ENCODE data around the gene DNAJC24.
"Not testable (repeated sequence)": the region's sequence is repeated elsewhere in the genome, so short reads cannot be mapped to it uniquely, and the experiment has no call there.

DNAJC24 gene

DNA sequence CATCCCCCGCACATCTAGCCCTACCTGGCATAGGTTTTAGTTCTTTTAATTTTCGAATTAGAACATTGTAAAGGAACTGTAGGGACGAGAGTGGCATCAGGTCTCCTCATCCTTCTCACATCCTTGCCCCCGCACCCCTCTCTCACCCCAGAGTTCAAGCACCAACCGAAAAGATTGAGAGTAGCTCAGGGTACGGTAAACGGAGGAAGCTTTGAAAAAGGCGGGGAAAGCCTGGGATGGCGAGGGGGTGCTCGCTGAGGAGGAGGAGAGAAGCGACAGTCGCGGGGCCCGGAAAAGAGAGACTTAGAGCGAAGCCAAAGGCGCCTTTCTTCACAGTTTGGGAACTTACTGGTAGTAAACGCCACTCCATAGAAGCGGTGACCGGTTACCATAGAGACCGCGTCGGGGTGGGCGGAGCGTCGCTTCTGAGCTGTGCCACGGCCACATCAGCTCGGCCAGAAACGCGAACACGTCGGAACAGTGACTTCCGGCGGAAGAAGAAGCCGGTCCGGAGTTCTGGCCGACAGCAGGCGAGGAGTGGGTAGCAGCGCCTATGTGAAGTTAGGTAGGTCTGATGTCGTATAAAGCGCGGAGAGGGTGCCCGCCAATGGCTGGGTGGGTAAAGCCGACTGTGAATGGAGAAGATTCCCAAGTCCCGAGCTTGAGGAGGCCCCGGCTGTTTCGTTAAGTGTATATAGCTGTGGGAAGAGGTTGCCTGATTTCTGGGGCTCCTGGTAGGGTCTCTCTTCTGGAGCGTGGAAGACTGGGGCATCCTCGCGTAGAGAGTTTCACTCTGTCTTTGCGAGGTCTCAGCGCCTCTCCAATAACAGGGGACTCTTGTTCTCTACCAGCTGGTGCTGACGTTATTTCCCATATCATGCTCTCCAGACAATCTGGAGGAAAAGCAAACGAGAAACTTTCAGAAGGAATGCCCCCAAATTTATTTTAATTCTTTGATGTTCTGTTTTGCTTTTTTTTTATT, at the start of gene DNAJC24, which contains the start of gene DCDC1:
DNAJC24 (plus strand) TSS at position 513 of the 982 bp plus-strand sequence. CDS start 889 bp downstream, outside the sequence.
DCDC1 (minus strand) TSS at position 392 of the 982 bp plus-strand sequence. CDS start 41,459 bp downstream, outside the sequence.
- peak; percentile 91 for DNase-seq (ENCODE audit: low spot score)

GRCh38 chr11:31321494-31321893, 48.2 kb upstream of the DNAJC24 start:
- DNase-seq (ENCODE audit: low spot score): not testable (repeated sequence)

- no peak for DNase-seq (ENCODE audit: low spot score)
Measured at GRCh38 chr11:31323145-31323544, 46.5 kb upstream of the DNAJC24 start.

DNA sequence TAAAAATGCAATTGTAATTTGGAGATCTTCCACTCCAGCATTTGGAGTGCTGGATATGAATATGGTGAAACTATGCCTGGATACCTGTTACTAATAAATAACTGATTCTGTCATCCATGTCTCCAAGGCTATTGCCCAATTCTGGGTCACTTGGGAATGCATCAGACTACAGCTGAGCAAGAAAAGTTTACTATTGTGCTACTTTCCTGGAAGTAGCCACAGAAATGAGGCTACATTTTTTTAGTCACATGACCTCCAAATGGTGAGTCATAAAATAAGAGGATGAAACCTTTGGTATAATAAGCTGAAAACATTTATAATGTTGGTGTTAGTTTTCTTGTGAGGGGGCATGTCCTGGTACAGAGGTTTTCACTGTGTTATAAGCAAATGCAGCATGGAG, 44.5 kb upstream of the DNAJC24 start:
- DNase-seq (ENCODE audit: low spot score): no peak

DNA sequence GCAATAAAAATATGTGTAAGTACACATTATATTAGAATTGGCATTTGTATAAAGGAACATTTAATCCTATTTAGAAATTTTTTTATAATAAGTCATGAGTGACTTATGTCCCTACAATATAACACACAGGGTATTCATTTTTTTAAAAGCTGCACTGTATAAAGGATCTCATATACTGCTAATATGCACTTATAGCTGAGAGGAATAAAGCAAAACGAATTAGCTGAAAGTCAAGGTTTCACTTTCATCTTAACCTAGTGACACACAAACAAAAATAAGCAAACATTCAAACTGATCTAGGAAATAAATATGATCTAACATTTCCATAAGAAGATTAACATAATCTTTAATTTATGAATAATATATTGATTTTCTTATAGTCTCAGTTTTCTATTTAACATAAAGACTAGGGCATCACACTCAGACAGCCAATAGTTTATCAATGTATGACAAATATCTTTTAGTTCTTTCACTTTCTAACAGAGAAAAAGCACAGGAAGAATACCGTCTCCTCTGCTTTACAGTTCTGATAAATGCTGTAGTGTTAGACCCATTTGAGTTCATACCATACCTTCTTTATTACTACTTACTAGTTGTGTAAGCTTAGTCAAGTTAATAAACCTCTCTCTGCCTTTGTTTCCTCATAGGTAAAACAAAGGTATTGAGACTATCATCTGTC, 43.1 kb upstream of the DNAJC24 start:
- no peak for DNase-seq (ENCODE audit: low spot score)

GRCh38 chr11:31327417-31327816, 42.2 kb upstream of the DNAJC24 start:
- DNase-seq (ENCODE audit: low spot score): no peak

DNA sequence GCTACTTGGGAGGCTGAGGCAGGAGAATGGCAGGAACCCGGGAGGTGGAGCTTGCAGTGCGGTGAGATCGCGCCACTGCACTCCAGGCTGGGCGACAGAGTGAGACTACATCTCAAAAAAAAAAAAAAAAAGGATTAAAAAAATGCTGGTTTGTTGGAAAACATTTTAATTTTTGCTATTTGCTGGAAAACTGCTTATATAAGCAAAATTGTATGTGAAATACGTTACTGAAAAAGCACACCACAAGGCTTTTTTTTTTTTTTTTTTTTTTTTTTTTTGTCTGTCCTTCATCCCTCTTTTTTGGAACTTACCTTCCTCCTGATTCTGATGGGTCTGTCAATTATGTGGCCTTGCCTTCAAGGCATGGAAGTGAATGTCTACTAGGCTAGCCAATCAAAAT, 41.0 kb upstream of the DNAJC24 start:
- no peak for DNase-seq (ENCODE audit: low spot score)

DNA sequence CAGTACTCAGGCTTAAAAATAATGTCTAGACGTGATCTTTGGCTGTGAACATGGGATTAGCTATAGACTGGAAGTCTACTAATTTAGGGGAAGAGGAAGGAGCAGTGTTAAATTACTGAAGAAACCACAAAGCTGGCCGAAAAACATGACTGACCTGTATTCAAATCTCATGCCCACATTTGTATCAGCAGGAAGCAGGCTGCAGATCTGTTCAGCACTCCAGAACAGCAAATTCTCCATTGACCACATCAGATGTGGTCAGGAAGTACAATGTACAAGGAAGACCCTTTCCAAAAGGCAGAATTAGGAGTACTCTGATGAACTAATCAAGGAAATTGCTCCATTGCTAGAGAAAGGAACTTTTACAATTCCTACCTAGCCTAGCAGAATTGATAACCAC, 31.9 kb upstream of the DNAJC24 start:
- DNase-seq (ENCODE audit: low spot score): no peak

- peak; percentile 16 for DNase-seq (ENCODE audit: low spot score)
Measured at GRCh38 chr11:31340903-31341572, 28.6 kb upstream of the DNAJC24 start.

DNA sequence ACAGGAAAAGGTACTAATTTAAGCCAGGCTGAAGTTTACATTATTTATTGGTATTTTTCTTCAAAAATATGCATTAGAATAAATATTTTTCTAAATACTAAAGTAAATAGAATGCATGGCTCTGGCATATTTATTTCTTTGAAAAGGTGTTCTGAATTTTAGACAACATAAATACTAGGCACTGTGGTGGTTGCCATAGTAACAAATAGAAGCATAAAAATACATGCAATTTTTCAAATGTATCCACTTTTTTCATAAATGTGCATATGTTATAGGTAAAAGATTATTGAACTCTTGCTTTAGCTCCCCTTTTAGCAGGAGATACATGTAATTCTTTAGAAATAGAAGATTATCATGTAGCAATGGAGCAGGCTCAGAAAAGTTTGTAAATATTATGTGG, 18.5 kb upstream of the DNAJC24 start:
- DNase-seq (ENCODE audit: low spot score): no peak

GRCh38 chr11:31355131-31355530, 14.5 kb upstream of the DNAJC24 start:
- no peak for DNase-seq (ENCODE audit: low spot score)

DNA sequence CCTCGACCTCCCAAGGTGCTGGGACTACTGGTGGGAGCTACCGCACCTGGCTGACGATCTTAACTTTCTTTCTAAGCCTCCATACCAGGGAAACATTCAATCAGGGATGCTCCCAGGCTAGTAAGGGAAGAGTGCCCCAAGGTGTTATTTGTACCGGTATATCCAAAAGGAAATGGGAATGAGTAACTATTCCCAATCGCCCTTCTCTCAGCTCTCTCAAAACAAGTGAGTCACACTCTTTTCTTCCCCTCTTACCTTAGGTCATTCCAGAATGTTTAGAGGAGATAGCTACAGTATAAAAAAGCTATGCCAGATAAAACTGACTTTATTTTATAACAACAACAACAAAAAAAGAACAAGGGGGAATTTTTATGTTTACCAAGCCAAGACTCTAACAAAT, 13.8 kb upstream of the DNAJC24 start:
- DNase-seq (ENCODE audit: low spot score): no peak

DNA sequence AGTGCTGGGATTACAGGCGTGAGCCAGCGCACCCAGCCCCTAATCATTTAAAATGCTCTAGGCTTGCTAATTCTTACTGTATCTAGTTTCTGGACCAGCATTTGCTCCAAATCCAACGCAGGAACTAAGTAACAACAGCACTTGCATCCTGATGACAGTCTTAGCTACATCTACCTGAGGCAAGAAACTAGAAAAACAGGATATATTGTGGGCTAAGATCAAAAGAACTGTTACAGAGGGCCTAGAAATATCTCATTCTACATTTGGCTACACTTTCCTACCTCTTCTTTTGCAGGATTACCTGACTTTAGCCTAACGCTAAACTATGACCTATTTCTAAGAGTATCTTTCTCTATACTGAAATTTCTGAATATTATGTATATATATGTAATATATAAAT, 7.9 kb upstream of the DNAJC24 start:
- DNase-seq (ENCODE audit: low spot score): peak; percentile 8

GRCh38 chr11:31366795-31367194, 2.9 kb upstream of the DNAJC24 start:
- peak; percentile 29 for DNase-seq (ENCODE audit: low spot score)

GRCh38 chr11:31375879-31376278, 6.2 kb downstream of the DNAJC24 start:
- DNase-seq (ENCODE audit: low spot score): no peak

DNA sequence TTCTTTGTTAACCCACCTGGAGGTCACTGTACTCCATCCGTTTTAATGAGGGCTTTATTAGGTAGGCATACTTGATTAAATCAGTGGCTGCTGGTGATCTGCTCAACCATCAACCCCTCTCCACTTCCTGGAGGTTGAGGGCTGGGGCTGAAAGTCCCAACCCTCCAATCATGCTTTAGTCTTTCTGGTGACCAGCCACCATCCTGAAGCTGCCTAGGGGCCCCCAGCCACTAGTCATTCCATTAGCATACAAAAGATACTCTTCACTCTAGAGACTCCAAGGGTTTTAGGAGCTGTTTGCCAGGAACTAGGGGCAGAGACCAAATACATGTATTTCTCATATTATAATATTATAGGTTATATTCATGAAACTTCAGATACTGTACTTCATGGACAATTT, 13.5 kb downstream of the DNAJC24 start:
- no peak for DNase-seq (ENCODE audit: low spot score)

GRCh38 chr11:31387379-31387778, 17.7 kb downstream of the DNAJC24 start:
- no peak for DNase-seq (ENCODE audit: low spot score)

DNA sequence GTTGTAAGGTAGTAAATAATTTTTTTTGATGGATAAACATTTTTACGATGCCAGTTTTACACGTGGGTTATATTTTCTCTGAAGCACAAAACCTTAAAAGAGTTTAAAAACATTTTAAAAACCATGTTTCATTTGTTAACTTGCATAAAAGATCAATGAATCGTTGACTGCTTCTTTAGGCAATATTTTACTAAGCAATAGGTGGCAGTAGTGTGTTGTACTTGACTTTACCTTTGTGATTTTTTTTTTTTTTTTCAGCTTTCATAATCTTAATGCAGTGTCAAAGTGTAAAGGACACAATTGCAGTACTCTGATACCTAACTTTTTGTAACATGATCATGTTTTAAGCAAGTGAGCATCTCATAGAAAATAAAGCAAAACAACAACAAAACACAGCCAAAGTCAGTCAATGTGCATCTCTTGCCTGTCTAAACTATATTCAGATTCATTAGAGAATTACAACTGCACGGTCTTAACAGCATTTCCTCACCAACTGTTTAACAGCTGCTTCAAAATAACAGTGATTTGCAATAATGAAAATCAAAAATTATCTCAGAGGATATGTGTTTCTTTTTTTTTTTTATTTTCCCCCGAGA, 27.7 kb downstream of the DNAJC24 start:
- no peak for DNase-seq (ENCODE audit: low spot score)

GRCh38 chr11:31404614-31405013, 35.0 kb downstream of the DNAJC24 start:
- DNase-seq (ENCODE audit: low spot score): no peak

DNA sequence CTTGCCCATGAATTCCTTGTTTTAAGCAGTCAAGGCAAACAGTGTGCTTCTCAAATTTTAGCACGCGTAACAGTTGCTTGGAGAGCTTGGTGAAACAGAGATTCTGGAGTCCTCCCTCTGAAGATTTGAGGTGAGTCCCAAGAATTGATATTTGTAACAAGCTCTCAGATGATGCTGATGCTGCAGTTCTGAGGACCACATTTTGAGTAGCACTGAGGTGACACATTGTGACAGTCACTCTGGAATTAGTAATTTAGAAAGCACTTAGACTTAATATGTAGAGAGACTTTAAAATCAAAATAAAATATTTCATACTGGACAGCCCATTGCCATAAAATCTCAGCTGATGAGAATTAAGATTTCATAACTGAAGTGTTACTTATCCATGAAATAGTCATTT, 38.5 kb downstream of the DNAJC24 start:
- no peak for DNase-seq (ENCODE audit: low spot score)

- DNase-seq (ENCODE audit: low spot score): no peak
Measured at GRCh38 chr11:31412946-31413345, 43.3 kb downstream of the DNAJC24 start.

DNA sequence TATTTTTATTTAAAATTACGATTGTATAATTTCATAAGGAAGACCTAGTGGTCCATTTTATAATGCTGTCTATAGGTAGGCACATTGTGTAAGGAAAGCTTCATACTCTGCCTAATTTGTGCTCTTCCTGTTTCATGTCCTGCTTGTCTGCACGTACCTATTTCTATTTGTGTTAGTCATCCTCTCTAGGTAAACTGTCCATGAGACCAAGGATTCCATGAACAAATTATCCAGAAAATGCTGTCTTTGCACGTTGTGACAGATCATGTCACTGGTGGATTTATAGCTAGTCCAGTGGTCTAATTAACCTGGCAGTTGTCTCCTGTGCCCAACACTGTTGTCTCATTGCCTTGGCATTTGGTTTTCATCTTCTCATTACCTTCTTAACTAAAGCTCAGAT, 44.7 kb downstream of the DNAJC24 start:
- no peak for DNase-seq (ENCODE audit: low spot score)
